Measurements from ENCODE around the gene BTG4.

Gene BTG4

DNA sequence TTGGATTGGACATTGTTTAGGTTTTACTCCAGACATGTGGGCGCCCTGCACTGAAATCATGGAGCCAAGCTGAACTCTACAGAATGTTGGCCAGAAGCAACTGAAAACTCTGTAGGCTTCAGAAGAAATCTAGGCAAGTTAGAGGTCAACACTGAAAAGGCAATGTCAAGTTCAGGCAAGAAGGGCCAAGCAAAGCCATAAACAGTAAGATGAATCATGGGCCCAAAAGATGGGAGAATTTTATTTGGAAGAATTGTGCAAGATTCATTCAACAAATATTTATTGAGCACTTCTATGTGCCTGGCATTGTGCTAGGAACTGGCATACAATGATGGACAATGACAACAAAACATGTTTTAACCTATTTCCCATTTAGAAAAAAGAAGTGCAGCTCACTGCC lies 13.3 kb upstream of the BTG4 start:
- peaks cover 9% of the 10 kb centered on the region for H3K27me3 ChIP-seq
- no peak for DNase-seq
- H3K4me3 ChIP-seq (ENCODE audit: low read depth, low read length): no peak overlapping the region
- H3K36me3 ChIP-seq: no peaks in the 10 kb centered on the region
- no peaks in the 10 kb centered on the region; the same call in 1 of the 2 replicates for H3K9me3 ChIP-seq
- H3K4me1 ChIP-seq: no peaks in the 10 kb centered on the region
- TF ChIP-seq, protein P1, sequence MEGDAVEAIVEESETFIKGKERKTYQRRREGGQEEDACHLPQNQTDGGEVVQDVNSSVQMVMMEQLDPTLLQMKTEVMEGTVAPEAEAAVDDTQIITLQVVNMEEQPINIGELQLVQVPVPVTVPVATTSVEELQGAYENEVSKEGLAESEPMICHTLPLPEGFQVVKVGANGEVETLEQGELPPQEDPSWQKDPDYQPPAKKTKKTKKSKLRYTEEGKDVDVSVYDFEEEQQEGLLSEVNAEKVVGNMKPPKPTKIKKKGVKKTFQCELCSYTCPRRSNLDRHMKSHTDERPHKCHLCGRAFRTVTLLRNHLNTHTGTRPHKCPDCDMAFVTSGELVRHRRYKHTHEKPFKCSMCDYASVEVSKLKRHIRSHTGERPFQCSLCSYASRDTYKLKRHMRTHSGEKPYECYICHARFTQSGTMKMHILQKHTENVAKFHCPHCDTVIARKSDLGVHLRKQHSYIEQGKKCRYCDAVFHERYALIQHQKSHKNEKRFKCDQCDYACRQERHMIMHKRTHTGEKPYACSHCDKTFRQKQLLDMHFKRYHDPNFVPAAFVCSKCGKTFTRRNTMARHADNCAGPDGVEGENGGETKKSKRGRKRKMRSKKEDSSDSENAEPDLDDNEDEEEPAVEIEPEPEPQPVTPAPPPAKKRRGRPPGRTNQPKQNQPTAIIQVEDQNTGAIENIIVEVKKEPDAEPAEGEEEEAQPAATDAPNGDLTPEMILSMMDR (IDR thresholded peaks at IDR 0.05; ENCODE audit: low read depth, low read length): no peak

DNA sequence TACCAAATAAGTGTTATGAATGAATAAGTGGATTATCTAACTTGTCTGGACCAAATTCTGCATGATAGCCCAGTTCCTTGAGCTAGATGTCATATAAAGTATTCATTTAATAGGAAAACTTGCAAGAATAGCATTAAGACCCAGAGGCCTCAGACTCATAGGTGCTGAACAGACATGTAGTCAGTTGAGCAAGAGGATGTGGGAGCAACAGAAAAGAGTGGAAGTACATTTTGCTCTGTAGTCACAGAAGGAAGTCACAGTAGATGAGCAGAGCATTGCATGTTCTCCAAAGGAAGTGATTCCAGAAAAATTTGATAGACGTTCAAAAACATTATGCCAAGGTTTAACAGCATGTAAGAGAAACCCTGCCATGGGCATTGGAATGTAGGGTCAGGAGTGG lies 11.9 kb upstream of the BTG4 start:
- no peaks in the 10 kb centered on the region for H3K36me3 ChIP-seq
- no peak overlapping the region for H3K4me3 ChIP-seq (ENCODE audit: low read depth, low read length)
- no peaks in the 10 kb centered on the region for H3K4me1 ChIP-seq
- H3K27me3 ChIP-seq: peaks cover 9% of the 10 kb centered on the region
- no peak for DNase-seq
- TF ChIP-seq, protein P1 (IDR thresholded peaks at IDR 0.05; ENCODE audit: low read depth, low read length): no peak
- no peaks in the 10 kb centered on the region; the same call in 1 of the 2 replicates for H3K9me3 ChIP-seq

DNA sequence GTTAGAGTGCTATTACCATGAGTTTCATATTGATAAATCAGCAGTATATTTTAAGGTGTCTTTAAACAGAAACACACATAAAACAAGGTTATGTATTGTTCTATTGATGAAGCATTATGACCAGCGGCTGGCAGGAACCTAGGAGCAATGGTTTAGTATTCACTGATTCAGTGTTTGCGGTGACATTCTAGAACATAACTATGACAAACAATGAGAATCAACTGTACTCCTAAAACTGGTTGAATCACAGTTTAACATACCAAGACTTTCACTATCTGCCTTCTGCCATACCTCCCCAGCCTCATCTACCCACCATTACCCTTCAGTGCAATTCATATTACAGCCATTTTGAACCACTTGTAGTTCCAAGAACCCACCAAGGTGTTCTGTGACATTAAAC lies 11.2 kb upstream of the BTG4 start:
- H3K9me3 ChIP-seq: no peaks in the 10 kb centered on the region; the same call in 1 of the 2 replicates

DNA sequence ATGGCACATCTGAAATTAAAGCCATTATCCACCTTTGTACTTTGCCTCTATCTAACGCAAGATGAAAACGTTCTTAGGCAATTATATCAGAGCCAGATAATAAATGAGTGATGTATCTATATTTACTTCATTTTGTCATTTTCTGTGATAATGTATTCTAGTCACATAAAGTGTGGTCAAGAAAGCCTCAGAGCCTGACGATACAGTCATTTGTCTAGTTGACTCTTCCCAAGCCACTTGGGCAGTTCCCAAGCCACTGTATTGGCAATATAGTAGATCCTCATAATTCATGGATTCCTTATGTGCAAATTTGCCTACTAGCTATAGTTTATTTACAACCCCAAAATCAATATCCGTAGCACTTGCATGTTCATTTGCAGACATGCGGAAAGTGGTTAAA lies 10.2 kb upstream of the BTG4 start:
- no peaks in the 10 kb centered on the region for H3K4me1 ChIP-seq
- H3K27me3 ChIP-seq: peaks cover 9% of the 10 kb centered on the region
- H3K36me3 ChIP-seq: no peaks in the 10 kb centered on the region

More for the DNA sequence above, 11.2 kb upstream of the BTG4 start:
- Histone ChIP-seq H3K4me1 (no peaks in the 10 kb centered on the region), H3K27me3 (peaks cover 9% of the 10 kb centered on the region), H3K4me3 (ENCODE audit: low read depth, low read length) (no peak overlapping the region), H3K36me3 (no peaks in the 10 kb centered on the region)
- DNase-seq: no peak
- TF ChIP-seq, protein P1 (IDR thresholded peaks at IDR 0.05; ENCODE audit: low read depth, low read length): no peak

DNA sequence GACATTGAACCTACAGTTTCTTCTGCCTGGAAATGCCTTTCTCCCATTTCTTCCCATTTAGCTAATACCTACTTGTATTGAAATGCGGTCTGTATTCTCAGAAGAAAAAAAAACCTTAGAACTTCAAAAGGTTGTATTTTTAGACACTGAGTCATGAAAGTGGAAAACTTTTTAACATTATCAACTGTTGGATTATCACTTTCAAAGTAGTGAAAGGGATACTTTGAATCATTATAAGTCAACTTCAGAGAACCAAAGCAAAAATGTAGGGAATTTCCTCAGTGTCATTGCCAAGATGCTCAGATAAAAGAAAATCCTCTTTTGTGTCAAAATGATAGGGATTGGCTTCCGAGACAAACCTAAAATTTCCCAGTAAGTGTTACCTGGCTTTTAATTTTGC lies 8.9 kb upstream of the BTG4 start:
- DNase-seq: no peak
- no peak overlapping the region for H3K4me3 ChIP-seq (ENCODE audit: low read depth, low read length)
- H3K4me1 ChIP-seq: no peaks in the 10 kb centered on the region
- TF ChIP-seq, protein P1 (IDR thresholded peaks at IDR 0.05; ENCODE audit: low read depth, low read length): no peak
- H3K36me3 ChIP-seq: no peaks in the 10 kb centered on the region
- no peaks in the 10 kb centered on the region; the same call in 1 of the 2 replicates for H3K9me3 ChIP-seq
- H3K27me3 ChIP-seq: peaks cover 9% of the 10 kb centered on the region

More for the DNA sequence above, 10.2 kb upstream of the BTG4 start:
- Histone ChIP-seq H3K9me3 (no peaks in the 10 kb centered on the region; the same call in 1 of the 2 replicates), H3K4me3 (ENCODE audit: low read depth, low read length) (no peak overlapping the region)
- no peak for DNase-seq
- TF ChIP-seq, protein P1 (IDR thresholded peaks at IDR 0.05; ENCODE audit: low read depth, low read length): no peak

DNA sequence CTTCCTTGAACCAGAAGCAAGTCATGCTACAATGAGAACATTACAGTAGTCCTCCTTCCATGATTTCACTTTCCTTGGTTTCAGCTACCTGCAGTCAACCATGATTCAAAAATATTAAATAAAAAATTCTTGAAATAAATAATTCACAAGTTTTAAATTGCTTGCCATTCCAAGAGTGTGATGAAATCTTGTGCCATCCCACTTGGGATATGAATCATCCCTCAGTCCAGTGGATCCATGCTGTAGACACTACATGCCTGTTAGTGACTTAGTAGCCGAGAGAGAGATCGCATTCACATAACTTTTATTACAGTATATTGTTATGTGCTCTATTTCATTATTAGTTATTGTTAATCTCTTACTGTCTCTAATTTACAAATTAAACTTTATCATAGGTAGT lies 8.4 kb upstream of the BTG4 start:
- H3K9me3 ChIP-seq: no peaks in the 10 kb centered on the region; the same call in 1 of the 2 replicates
- TF ChIP-seq, protein P1 (IDR thresholded peaks at IDR 0.05; ENCODE audit: low read depth, low read length): no peak
- no peak overlapping the region for H3K4me3 ChIP-seq (ENCODE audit: low read depth, low read length)
- peaks cover 9% of the 10 kb centered on the region for H3K27me3 ChIP-seq
- no peaks in the 10 kb centered on the region for H3K36me3 ChIP-seq
- no peaks in the 10 kb centered on the region for H3K4me1 ChIP-seq
- DNase-seq: no peak
